Karpas-422 (cell line): ENCODE results near the gene SMO. TPM values are rescaled to one million over a fixed set of nuclear protein-coding genes. Genes with fewer than 3 reads are reported as not detected.
"Not testable (repeated sequence)": the region's sequence is repeated elsewhere in the genome, so short reads cannot be mapped to it uniquely, and the experiment has no call there.

Experiments used
- DNase-seq: peaks from one replicate; pipeline ENCODE4 v3.0.0-alpha.2; 2015
- H2AFZ ChIP-seq: fragments of 200-600 bp; sonication (generic); 2 replicates; pipeline ENCODE4 v1.6.1; 2014; ENCODE audit warnings: antibody characterized with exemption, low read length, mixed read lengths
- H3K27ac ChIP-seq: fragments of 200-600 bp; sonication (generic); 2 replicates; pipeline ENCODE4 v1.5.1; 2014; ENCODE audit warnings: mild to moderate bottlenecking, low read length, moderate library complexity
- H3K27me3 ChIP-seq: fragments of 200-600 bp; sonication (generic); 2 replicates; pipeline ENCODE4 v1.6.1; 2014; ENCODE audit warnings: low read length, mixed read lengths
- H3K36me3 ChIP-seq: fragments of 200-600 bp; sonication (generic); 2 replicates; pipeline ENCODE4 v1.6.1; 2014; ENCODE audit warnings: low read length, mixed read lengths; ENCODE audit not compliant: insufficient read depth
- H3K4me1 ChIP-seq: fragments of 200-600 bp; sonication (generic); 2 replicates; pipeline ENCODE4 v1.6.1; 2014; ENCODE audit warnings: mild to moderate bottlenecking, low read length, mixed read lengths
- H3K4me2 ChIP-seq: fragments of 200-600 bp; sonication (generic); 2 replicates; pipeline ENCODE4 v1.6.1; 2014; ENCODE audit warnings: low read length, low read depth, mild to moderate bottlenecking; ENCODE audit not compliant: poor library complexity, severe bottlenecking
- H3K4me3 ChIP-seq: fragments of 200-600 bp; sonication (generic); 2 replicates; pipeline ENCODE4 v1.5.1; 2014; ENCODE audit warnings: mild to moderate bottlenecking, antibody characterized with exemption, low read length, mixed read lengths
- H3K79me2 ChIP-seq: fragments of 200-600 bp; sonication (generic); 2 replicates; pipeline ENCODE4 v1.6.1; 2014; ENCODE audit warnings: mild to moderate bottlenecking, low read length, mixed read lengths
- H3K9ac ChIP-seq: fragments of 200-600 bp; sonication (generic); 2 replicates; pipeline ENCODE4 v1.6.0; 2014; ENCODE audit warnings: low read length
- H3K9me2 ChIP-seq: fragments of 200-600 bp; sonication (generic), shearing (Covaris generic); replicated peaks from 2 replicates; pipeline ENCODE4 v1.6.0; 2014; ENCODE audit warnings: mild to moderate bottlenecking, low read length, moderate library complexity; ENCODE audit not compliant: insufficient read depth
- H3K9me3 ChIP-seq: fragments of 300-700, 200-600 bp; sonication (generic); 2 replicates; pipeline ENCODE4 v1.6.1; 2014; ENCODE audit warnings: low read length, mixed read lengths
- H4K20me1 ChIP-seq: fragments of 200-600 bp; sonication (generic); 2 replicates; pipeline ENCODE4 v1.6.1; 2014; ENCODE audit warnings: mild to moderate bottlenecking, antibody characterized with exemption, low read length, low read depth; ENCODE audit not compliant: insufficient read depth
- total RNA-seq: library from RNA; depleted of rRNA; stranded (reverse); fragments of >200 nt; shearing (Covaris generic); gene quantifications from 2 replicates; pipeline ENCODE4 v1.2.3, GENCODE V29; 2014; ENCODE audit warnings: low replicate concordance

Gene SMO
- total RNA-seq, 1 experiment from 2014 or later: not detected

GRCh38 chr7:129167817-129168216 is 20.6 kb upstream of the SMO start:
- no peak for DNase-seq
- no peaks in the 10 kb centered on the region for H3K9me3 ChIP-seq
- H3K4me2 ChIP-seq: no peak overlapping the region
- H3K9ac ChIP-seq: no peak overlapping the region
- peaks cover 18% of the 10 kb centered on the region for H3K4me1 ChIP-seq
- no peaks in the 10 kb centered on the region for H3K9me2 ChIP-seq
- H3K79me2 ChIP-seq: no peaks in the 10 kb centered on the region
- no peak overlapping the region for H3K27ac ChIP-seq
- H2AFZ ChIP-seq: no peak overlapping the region
- H3K27me3 ChIP-seq: no peaks in the 10 kb centered on the region
- no peaks in the 10 kb centered on the region for H3K36me3 ChIP-seq
- no peaks in the 10 kb centered on the region for H4K20me1 ChIP-seq
- no peak overlapping the region for H3K4me3 ChIP-seq

- no peaks in the 10 kb centered on the region for H3K36me3 ChIP-seq
- H3K79me2 ChIP-seq: no peaks in the 10 kb centered on the region
- no peaks in the 10 kb centered on the region for H3K9me3 ChIP-seq
- H3K9me2 ChIP-seq: no peaks in the 10 kb centered on the region
- H3K4me2 ChIP-seq: peak overlapping the region; percentile 99
- H3K9ac ChIP-seq: peak overlapping the region; percentile 84; the same call in 1 of the 2 replicates
- no peaks in the 10 kb centered on the region for H3K27me3 ChIP-seq
- H4K20me1 ChIP-seq: no peaks in the 10 kb centered on the region
- peak overlapping the region; percentile 74 for H3K4me3 ChIP-seq
- H2AFZ ChIP-seq: peak overlapping the region; percentile 95
- no peak overlapping the region for H3K27ac ChIP-seq
- no peak for DNase-seq
- peaks cover 18% of the 10 kb centered on the region for H3K4me1 ChIP-seq
These were observed 20.0 kb upstream of the SMO start for GRCh38 chr7:129168231-129169021.

GRCh38 chr7:129169171-129169671 is 19.2 kb upstream of the SMO start:
- peak; percentile 80 for DNase-seq
- Histone ChIP-seq H3K9ac (peak overlapping the region; percentile 84), H3K9me2 (no peaks in the 10 kb centered on the region), H3K27ac (peak overlapping the region; percentile 80), H3K36me3 (no peaks in the 10 kb centered on the region), H3K4me1 (peaks cover 18% of the 10 kb centered on the region), H2AFZ (peak overlapping the region; percentile 95), H3K4me3 (peak overlapping the region; percentile 74), H3K9me3 (no peaks in the 10 kb centered on the region), H3K4me2 (peak overlapping the region; percentile 99), H3K79me2 (no peaks in the 10 kb centered on the region), H3K27me3 (no peaks in the 10 kb centered on the region), H4K20me1 (no peaks in the 10 kb centered on the region)

- Histone ChIP-seq H2AFZ (peak overlapping the region; percentile 95), H3K4me2 (peak overlapping the region; percentile 99), H4K20me1 (no peaks in the 10 kb centered on the region), H3K27ac (peak overlapping the region; percentile 80), H3K79me2 (no peaks in the 10 kb centered on the region), H3K4me3 (peak overlapping the region; percentile 74), H3K9ac (peak overlapping the region; percentile 84), H3K9me2 (no peaks in the 10 kb centered on the region), H3K36me3 (no peaks in the 10 kb centered on the region), H3K4me1 (peaks cover 18% of the 10 kb centered on the region), H3K27me3 (no peaks in the 10 kb centered on the region), H3K9me3 (no peaks in the 10 kb centered on the region)
- peak; percentile 89 for DNase-seq
These were observed 18.6 kb upstream of the SMO start for GRCh38 chr7:129169686-129170440.

- Histone ChIP-seq H3K27me3 (no peaks in the 10 kb centered on the region), H3K4me1 (peaks cover 18% of the 10 kb centered on the region), H3K79me2 (no peaks in the 10 kb centered on the region), H3K9ac (no peak overlapping the region), H3K27ac (no peak overlapping the region), H3K36me3 (no peaks in the 10 kb centered on the region), H3K4me2 (peak overlapping the region; percentile 99), H3K4me3 (peak overlapping the region; percentile 74; the same call in 1 of the 2 replicates), H4K20me1 (no peaks in the 10 kb centered on the region), H3K9me3 (no peaks in the 10 kb centered on the region), H3K9me2 (no peaks in the 10 kb centered on the region), H2AFZ (no peak overlapping the region)
- DNase-seq: no peak
These were observed 17.9 kb upstream of the SMO start for GRCh38 chr7:129170441-129171021.

GRCh38 chr7:129173861-129174260 is 14.6 kb upstream of the SMO start:
- not testable (repeated sequence) for H4K20me1 ChIP-seq, DNase-seq, H3K27ac ChIP-seq, H3K27me3 ChIP-seq, H3K79me2 ChIP-seq, H3K4me2 ChIP-seq, H3K9ac ChIP-seq, H3K4me3 ChIP-seq, H2AFZ ChIP-seq, H3K9me3 ChIP-seq, H3K9me2 ChIP-seq, H3K36me3 ChIP-seq
- H3K4me1 ChIP-seq: peaks cover 15% of the 10 kb centered on the region

- no peak overlapping the region for H3K4me3 ChIP-seq
- H3K4me2 ChIP-seq: no peak overlapping the region
- no peaks in the 10 kb centered on the region for H3K9me2 ChIP-seq
- no peaks in the 10 kb centered on the region for H3K36me3 ChIP-seq
- no peak overlapping the region for H3K9ac ChIP-seq
- H3K79me2 ChIP-seq: no peaks in the 10 kb centered on the region
- H3K27ac ChIP-seq: no peak overlapping the region
- no peaks in the 10 kb centered on the region for H3K4me1 ChIP-seq
- no peaks in the 10 kb centered on the region for H4K20me1 ChIP-seq
- no peaks in the 10 kb centered on the region for H3K27me3 ChIP-seq
- no peaks in the 10 kb centered on the region for H3K9me3 ChIP-seq
- no peak for DNase-seq
- H2AFZ ChIP-seq: no peak overlapping the region
These were observed 11.3 kb upstream of the SMO start for GRCh38 chr7:129176916-129177710.
